Measurements from ENCODE around the gene TTC39C.

The TTC39C gene

DNA sequence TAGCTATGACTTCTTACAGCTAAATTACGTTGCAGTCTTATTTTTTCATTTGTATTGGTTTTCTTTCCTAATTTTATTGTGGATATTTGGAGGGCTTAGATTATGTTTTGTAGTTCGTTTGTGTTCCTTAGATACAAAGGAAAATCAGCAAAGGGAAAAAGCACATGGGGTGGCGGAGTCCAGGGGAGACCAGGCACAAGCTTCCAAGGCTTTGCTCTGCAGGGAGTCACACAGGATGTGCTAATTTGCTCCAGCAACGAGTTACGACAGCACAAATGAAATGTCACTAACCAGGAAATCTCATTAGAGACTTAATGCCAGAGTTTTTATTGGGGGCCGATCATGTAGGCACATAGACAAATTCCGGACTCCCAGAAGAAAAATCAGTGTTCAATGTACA lies 63.8 kb downstream of the TTC39C start:
- no peaks in the 10 kb centered on the region for H3K27me3 ChIP-seq (ENCODE audit: insufficient read depth, low read depth, severe bottlenecking)
- TF ChIP-seq, protein P1, sequence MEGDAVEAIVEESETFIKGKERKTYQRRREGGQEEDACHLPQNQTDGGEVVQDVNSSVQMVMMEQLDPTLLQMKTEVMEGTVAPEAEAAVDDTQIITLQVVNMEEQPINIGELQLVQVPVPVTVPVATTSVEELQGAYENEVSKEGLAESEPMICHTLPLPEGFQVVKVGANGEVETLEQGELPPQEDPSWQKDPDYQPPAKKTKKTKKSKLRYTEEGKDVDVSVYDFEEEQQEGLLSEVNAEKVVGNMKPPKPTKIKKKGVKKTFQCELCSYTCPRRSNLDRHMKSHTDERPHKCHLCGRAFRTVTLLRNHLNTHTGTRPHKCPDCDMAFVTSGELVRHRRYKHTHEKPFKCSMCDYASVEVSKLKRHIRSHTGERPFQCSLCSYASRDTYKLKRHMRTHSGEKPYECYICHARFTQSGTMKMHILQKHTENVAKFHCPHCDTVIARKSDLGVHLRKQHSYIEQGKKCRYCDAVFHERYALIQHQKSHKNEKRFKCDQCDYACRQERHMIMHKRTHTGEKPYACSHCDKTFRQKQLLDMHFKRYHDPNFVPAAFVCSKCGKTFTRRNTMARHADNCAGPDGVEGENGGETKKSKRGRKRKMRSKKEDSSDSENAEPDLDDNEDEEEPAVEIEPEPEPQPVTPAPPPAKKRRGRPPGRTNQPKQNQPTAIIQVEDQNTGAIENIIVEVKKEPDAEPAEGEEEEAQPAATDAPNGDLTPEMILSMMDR (IDR thresholded peaks at IDR 0.05; ENCODE audit: low read depth, low read length): no peak
- DNase-seq: no peak

DNA sequence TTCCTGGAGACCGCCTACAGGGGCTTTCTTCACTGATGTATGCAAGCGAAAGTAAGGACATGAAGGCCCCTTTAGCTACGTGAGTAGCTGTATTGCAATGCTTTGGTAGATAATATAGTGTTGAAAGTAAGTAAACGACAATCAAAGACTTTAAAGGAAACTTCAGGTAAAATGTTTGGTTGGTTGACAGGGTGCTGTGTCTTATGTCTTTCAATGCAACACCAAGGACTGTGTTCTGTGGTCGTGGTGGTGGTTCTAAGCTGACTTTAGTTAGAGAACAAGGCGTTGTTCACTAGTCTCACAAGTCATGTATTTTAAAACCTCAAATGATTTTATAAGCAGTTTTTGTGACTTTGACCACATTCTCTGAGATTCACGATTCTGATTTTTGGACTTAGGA lies 66.3 kb downstream of the TTC39C start:
- no peaks in the 10 kb centered on the region; the same call in 1 of the 2 replicates for H3K36me3 ChIP-seq
- no peaks in the 10 kb centered on the region for H3K9me3 ChIP-seq (ENCODE audit: severe bottlenecking)
- no peak overlapping the region for H3K27ac ChIP-seq
- TF ChIP-seq, protein P1 (IDR thresholded peaks at IDR 0.05; ENCODE audit: low read depth, low read length): no peak
- H3K4me3 ChIP-seq (ENCODE audit: low read depth, low read length): no peak overlapping the region
- DNase-seq: no peak
- H3K27me3 ChIP-seq (ENCODE audit: insufficient read depth, low read depth, severe bottlenecking): no peaks in the 10 kb centered on the region

More for the DNA sequence above, 63.8 kb downstream of the TTC39C start:
- Histone ChIP-seq H3K36me3 (no peaks in the 10 kb centered on the region; the same call in 1 of the 2 replicates), H3K9me3 (ENCODE audit: severe bottlenecking) (no peaks in the 10 kb centered on the region), H3K27ac (no peak overlapping the region), H3K4me3 (ENCODE audit: low read depth, low read length) (no peak overlapping the region)

DNA sequence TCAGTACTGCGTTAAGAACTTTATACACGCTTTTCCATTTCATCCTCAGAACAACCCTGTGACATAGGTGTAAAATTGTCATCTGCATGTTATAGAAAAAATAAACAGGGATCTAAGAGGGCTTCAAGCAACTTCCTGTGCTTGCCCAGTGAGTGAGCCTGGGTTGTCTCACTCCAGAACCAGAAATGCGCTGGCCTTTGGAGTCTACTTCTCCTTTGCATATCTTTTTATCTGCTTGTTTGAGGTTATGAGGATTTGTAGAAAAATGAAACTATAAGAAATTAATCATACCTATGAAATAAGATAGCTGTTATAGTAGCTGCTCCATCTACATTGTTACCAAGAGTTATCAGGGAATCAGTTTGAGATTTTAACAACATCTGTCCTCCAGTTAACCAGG lies 69.0 kb downstream of the TTC39C start:
- H3K4me3 ChIP-seq (ENCODE audit: low read depth, low read length): no peak overlapping the region
- H3K9me3 ChIP-seq (ENCODE audit: severe bottlenecking): no peaks in the 10 kb centered on the region
- H3K27ac ChIP-seq: no peak overlapping the region
- H3K36me3 ChIP-seq: no peaks in the 10 kb centered on the region; the same call in 1 of the 2 replicates
- TF ChIP-seq, protein P1 (IDR thresholded peaks at IDR 0.05; ENCODE audit: low read depth, low read length): no peak
- no peak for DNase-seq
- no peaks in the 10 kb centered on the region for H3K27me3 ChIP-seq (ENCODE audit: insufficient read depth, low read depth, severe bottlenecking)

DNA sequence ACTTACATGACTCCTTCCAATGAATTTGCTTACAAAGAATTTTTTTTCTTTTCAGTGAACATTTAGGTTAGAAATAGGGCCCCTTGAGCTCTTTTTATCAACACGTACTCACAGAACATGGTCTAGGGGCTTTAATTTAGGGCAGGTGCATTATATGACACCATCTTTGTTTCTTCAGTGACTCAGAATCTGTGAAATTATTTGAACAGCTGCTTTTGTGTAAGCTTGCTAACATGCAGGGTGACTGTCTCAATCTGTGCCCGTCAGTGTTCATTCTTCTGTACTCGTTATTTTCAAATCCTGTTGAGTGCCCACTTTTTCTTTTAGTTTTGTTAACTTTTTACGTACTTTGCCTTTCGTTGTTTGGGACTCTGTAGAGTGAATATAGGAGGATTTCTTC lies 71.5 kb downstream of the TTC39C start:
- Histone ChIP-seq H3K4me3 (ENCODE audit: low read depth, low read length) (no peak overlapping the region), H3K36me3 (no peaks in the 10 kb centered on the region; the same call in 1 of the 2 replicates), H3K9me3 (ENCODE audit: severe bottlenecking) (no peaks in the 10 kb centered on the region), H3K27ac (no peak overlapping the region), H3K27me3 (ENCODE audit: insufficient read depth, low read depth, severe bottlenecking) (no peaks in the 10 kb centered on the region)
- DNase-seq: no peak
- TF ChIP-seq, protein P1 (IDR thresholded peaks at IDR 0.05; ENCODE audit: low read depth, low read length): no peak

DNA sequence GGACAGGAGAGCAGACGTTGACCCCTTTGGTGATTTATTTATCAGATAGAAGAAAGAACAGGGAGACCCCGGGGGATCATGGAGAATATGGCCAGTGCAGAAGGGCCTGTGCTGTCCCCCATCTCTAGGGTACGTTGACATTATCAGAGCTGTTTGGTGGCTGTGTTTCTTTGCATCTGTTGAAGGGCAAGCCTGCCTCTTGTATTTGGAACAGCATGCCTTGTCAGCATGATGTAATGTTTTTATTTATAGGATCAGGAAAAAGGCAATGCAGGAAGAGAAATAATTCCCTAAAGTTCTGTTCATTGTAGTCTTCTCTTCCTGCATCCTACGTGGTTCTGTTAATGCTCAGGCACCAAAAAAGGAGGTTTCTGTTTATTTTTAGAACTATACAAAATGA lies 74.5 kb downstream of the TTC39C start:
- TF ChIP-seq, protein P1 (IDR thresholded peaks at IDR 0.05; ENCODE audit: low read depth, low read length): no peak
- no peak overlapping the region for H3K27ac ChIP-seq
- no peaks in the 10 kb centered on the region for H3K27me3 ChIP-seq (ENCODE audit: insufficient read depth, low read depth, severe bottlenecking)
- H3K4me3 ChIP-seq (ENCODE audit: low read depth, low read length): no peak overlapping the region
- no peaks in the 10 kb centered on the region for H3K9me3 ChIP-seq (ENCODE audit: severe bottlenecking)
- no peaks in the 10 kb centered on the region; the same call in 1 of the 2 replicates for H3K36me3 ChIP-seq
- no peak for DNase-seq
